ENCODE measurements around the gene EPRS1. TPM values are rescaled to one million over a fixed set of nuclear protein-coding genes. Genes with fewer than 3 reads are reported as not detected.

Gene EPRS1
- polyA plus RNA-seq, 1 donor from 2014 or later = 51.6 TPM

GRCh38 chr1:220056374-220056773 is 10.1 kb upstream of the EPRS1 start:
- no peaks in the 10 kb centered on the region for H3K36me3 ChIP-seq (ENCODE audit: insufficient read depth, low read length)
- no peak overlapping the region for H3K4me3 ChIP-seq (ENCODE audit: low read length)
- H3K9me3 ChIP-seq (ENCODE audit: low read length) = no peaks in the 10 kb centered on the region
- no peak for TF ChIP-seq SMC3 (conservative IDR thresholded peaks at IDR 0.05; ENCODE audit: poor library complexity)
- TF ChIP-seq RAD21 (conservative IDR thresholded peaks at IDR 0.05) = no peak
- no peak for TF ChIP-seq EP300 (conservative IDR thresholded peaks at IDR 0.05; ENCODE audit: poor library complexity, severe bottlenecking)
- H3K27me3 ChIP-seq (ENCODE audit: insufficient read depth, low read depth, low read length) = no peaks in the 10 kb centered on the region
- H3K27ac ChIP-seq (ENCODE audit: low read length) = no peak overlapping the region
- H3K79me2 ChIP-seq (replicated peaks; ENCODE audit: insufficient read depth, low read length) = no peaks in the 10 kb centered on the region
- no peak overlapping the region for H3K9ac ChIP-seq (ENCODE audit: low read length)
- H3K9me2 ChIP-seq (ENCODE audit: insufficient read depth, low read length) = no peaks in the 10 kb centered on the region
- no peak overlapping the region for H3K4me2 ChIP-seq (ENCODE audit: low read length)
- no peaks in the 10 kb centered on the region for H4K20me1 ChIP-seq (ENCODE audit: insufficient read depth)
- H2AFZ ChIP-seq (ENCODE audit: low read depth, low read length) = no peak overlapping the region
- H3F3A ChIP-seq (ENCODE audit: insufficient read depth, low read length, poor library complexity, severe bottlenecking) = no peaks in the 10 kb centered on the region

- no peaks in the 10 kb centered on the region for H3F3A ChIP-seq (ENCODE audit: insufficient read depth, low read length, poor library complexity, severe bottlenecking)
- peak overlapping the region; percentile 86 for H3K4me2 ChIP-seq (ENCODE audit: low read length)
- peak overlapping the region; percentile 76 for H3K9ac ChIP-seq (ENCODE audit: low read length)
- H3K4me3 ChIP-seq (ENCODE audit: low read length) = peak overlapping the region; percentile 79
- no peaks in the 10 kb centered on the region for H3K9me2 ChIP-seq (ENCODE audit: insufficient read depth, low read length)
- TF ChIP-seq TAF1 (IDR thresholded peaks at IDR 0.05; ENCODE audit: low read depth) (no peak), REST (IDR thresholded peaks at IDR 0.05; ENCODE audit: borderline replicate concordance) (no peak), EZH2 (IDR thresholded peaks at IDR 0.05; ENCODE audit: borderline replicate concordance, insufficient read depth, low read length, poor library complexity, severe bottlenecking) (no peak), MXI1 (conservative IDR thresholded peaks at IDR 0.05; ENCODE audit: poor library complexity, severe bottlenecking) (no peak), SMC3 (conservative IDR thresholded peaks at IDR 0.05; ENCODE audit: poor library complexity) (no peak), RAD21 (conservative IDR thresholded peaks at IDR 0.05) (no peak), POLR2AphosphoS5 (IDR thresholded peaks at IDR 0.05) (no peak), CTCF (IDR thresholded peaks at IDR 0.05; ENCODE audit: poor library complexity, severe bottlenecking) (no peak), EP300 (conservative IDR thresholded peaks at IDR 0.05; ENCODE audit: poor library complexity, severe bottlenecking) (no peak)
- peak overlapping the region; percentile 79 for H2AFZ ChIP-seq (ENCODE audit: low read depth, low read length)
- H4K20me1 ChIP-seq (ENCODE audit: insufficient read depth) = no peaks in the 10 kb centered on the region
- no peaks in the 10 kb centered on the region for H3K9me3 ChIP-seq (ENCODE audit: low read length)
- H3K79me2 ChIP-seq (replicated peaks; ENCODE audit: insufficient read depth, low read length) = peaks cover 23% of the 10 kb centered on the region
- H3K27ac ChIP-seq (ENCODE audit: low read length) = peak overlapping the region; percentile 70
- H3K27me3 ChIP-seq (ENCODE audit: insufficient read depth, low read depth, low read length) = no peaks in the 10 kb centered on the region
- H3K36me3 ChIP-seq (ENCODE audit: insufficient read depth, low read length) = no peaks in the 10 kb centered on the region
Observed at GRCh38 chr1:220045356-220046051, 801 bp downstream of the EPRS1 start.

Measured in neural cell (in vitro differentiated cells).